Effector CD4-positive, alpha-beta T cell (primary cell): ENCODE data around the gene ASCC2.

Experiments
- DNase-seq: peaks from one replicate; pipeline ENCODE4 v3.0.0-alpha.2; 2020

ASCC2 gene

GRCh38 chr22:29751669-29752068 lies 86.4 kb downstream of the ASCC2 start:
- no peak for DNase-seq

DNA sequence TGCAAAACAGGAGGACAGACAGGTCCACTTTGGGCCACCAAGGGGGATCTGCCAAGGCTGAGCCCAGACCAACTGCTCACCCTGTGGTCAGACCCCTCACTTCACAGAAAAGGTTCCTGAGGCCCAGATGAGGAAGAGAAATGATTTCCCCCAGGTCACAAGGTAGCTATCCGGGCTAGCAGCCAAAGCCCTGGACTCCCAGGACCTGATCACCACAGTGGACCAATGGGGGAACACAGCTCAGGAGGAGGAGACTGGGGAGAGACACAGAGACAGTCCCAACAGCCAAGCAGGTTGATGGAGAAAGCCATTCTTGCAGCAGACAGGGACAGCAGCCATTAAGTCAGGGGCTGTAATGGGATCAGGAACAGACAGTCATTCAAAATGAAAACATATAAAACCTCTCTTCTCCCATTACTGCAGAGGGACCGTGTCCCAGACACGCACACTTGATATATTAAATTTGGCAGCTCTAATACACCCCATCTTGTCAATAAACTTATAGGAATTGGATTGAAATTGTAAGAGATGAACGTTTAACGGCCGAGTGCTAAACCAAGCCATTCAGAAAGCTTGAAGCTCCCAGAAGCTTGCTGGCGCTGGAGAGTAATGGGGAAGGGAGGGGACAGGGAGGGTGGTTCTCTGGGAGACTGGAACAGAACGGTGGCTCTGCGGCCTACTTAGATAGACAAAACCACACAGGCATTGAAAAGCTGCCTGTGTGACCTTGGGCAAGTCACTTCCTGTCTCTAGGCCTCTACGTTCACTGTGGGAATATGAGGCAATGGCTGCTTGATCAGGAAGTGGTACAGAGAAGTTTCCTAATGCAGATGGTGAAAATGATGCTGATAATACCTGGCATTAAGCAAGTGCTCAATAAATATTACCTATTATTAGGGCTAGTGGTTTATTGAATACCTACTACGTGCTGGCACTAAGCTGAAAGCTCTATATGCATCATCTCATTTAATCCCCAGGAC lies 87.2 kb downstream of the ASCC2 start:
- no peak for DNase-seq

DNA sequence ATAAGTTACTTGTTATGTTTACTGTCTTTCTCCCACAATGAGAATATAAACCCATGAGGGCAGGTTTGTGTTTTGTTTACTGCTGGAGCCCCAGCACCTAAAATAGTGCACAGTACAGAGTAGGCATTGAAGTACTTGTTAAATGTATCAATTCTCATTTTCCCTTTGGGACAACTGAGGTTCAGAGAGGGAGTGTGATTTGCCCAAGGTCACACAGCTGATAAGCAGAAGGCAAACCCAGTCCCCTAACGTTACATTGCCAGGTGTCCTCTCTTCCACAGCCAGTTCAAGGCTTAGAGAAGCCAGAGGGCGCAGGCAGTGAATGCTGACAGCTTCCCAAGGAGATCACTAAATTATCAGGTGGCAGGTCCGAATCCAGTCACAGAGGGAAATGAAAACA lies 88.0 kb downstream of the ASCC2 start:
- DNase-seq, result no peak

DNA sequence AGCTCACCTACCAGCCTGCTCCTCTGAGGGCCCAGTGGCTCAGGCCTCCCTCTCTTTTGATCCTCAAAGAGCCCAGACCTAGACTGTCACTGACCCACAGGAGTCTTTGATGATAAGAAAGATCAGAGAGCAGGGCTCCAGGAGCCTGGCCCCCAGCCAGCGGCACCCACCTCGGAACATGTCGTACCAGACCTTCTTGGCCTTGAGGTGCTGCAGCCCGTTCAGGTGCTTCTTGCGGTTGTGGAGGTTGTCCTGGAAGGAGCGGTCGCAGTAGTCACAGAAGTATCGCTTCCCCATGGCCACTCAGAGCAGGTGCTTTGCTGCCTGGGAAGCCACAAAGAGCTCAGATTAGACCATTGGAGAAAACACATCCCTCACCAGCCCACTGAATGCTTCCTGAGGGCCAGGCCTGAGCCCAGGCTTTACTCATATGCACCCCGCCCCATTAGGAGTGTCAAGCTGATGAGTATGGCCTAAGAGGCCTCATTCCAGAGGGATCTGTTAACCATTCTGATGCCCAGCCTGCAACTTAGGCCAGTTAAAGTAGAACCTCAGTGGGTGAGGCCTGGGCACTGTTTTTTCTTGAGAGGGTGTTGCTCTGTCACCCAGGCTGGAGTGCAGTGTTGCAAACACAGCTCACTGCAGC lies 89.7 kb downstream of the ASCC2 start:
- no peak for DNase-seq

- no peak for DNase-seq
Measured at GRCh38 chr22:29747832-29748231, 90.2 kb downstream of the ASCC2 start.

- no peak for DNase-seq
Measured at GRCh38 chr22:29744902-29745301, 93.2 kb downstream of the ASCC2 start.

DNA sequence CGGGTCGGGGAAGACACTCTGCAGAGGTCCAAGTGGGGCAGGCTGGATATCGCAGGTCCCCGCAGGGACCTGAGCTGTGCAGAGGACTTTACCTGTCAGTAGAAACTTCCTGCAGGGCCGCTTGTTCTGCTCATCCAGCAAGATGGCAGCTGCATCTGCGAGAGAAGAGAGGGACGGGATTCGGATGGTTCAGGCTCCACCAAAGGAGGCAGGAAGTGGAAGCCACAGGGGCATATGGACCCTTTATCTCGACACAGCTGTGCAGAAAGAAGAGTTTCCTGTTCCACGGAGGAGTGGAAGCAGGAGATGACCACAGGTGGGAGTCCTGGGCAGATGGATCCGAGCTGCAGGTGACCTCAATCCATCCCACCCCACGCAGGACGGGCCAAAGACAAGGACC lies 95.7 kb downstream of the ASCC2 start:
- no peak for DNase-seq

DNA sequence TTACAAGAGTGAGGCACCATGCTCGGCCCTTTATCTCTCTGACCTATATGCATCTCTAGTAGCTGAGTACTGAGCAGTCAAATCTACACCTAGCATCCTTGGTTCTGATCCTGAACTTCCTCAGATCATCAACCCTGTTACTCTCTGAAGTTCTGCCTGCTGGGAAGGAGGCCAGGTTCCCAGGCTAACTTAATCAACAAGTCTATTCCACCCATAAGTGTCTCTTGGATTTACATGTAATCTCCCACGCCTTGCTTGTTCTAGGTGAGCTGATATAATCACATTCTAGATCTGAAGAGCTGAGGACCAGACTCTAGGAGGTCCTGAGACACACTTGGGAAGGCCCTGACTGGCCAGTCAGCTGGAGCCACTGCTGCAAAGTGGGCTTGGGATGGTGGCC lies 96.1 kb downstream of the ASCC2 start:
- DNase-seq, result no peak

- DNase-seq, result no peak
Measured at GRCh38 chr22:29740216-29740615, 97.9 kb downstream of the ASCC2 start.

DNA sequence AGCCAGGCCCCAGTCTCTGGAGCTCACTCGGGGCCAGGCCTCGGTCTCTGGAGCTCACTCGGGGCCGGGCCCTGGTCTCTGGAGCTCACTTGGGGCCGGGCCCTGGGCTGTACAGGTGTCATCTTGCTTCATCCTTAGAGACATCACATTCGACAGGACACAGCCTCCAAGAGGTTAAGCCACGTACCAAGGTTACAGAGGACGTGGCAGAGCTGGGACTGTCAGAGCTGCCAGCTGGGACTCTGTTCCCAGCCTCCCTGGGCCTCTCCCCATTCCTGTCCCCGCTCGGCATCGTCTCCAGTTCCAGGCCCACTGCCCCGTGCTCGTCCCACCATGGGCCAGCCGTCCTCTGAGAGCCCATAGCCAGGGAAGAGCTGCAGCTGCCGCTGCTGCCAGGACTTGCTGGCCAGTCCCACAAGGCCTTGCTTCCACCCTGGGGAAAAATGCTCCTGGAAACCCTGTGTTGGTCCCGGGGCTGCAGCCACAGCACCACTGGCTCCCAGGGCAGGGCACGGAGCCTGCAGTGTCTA lies 98.7 kb downstream of the ASCC2 start:
- no peak for DNase-seq
